Measurements from ENCODE around the gene PKN3. TPM values are rescaled to one million over a fixed set of nuclear protein-coding genes. Genes with fewer than 3 reads are reported as not detected.

PKN3 gene
- total and polyA plus RNA-seq, 2 of the 13 experiments (the other 11 are each of a cell fraction or from before 2014, with no cell fraction given): 10.5 to 13.2 TPM

- in situ Hi-C loops (cut with HindIII; ENCODE audit: extremely low pct_ligation_motif_present, low pct_unique_long_range_greater_than_20kb): no loop called here
- FAIRE-seq: no peak
- 97% methylated on average over 4 of the region's 5 CpGs for WGBS (ENCODE audit: low lambda C conversion rate)
Measured at GRCh38 chr9:128729302-128729701, 27.0 kb downstream of the PKN3 start.

More at GRCh38 chr9:128729302-128729701, 27.0 kb downstream of the PKN3 start:
- no peaks in the 10 kb centered on the region for H3K9me3 ChIP-seq (ENCODE audit: low read length)
- no peak overlapping the region for H3K4me2 ChIP-seq (ENCODE audit: low read depth, low read length)
- no peak overlapping the region for H3K9ac ChIP-seq (ENCODE audit: insufficient read depth, low read depth, low read length)
- no TSS peak for BruUV-seq (replicated peaks)
- H3K27me3 ChIP-seq (ENCODE audit: control insufficient read depth in 1 of 2, insufficient read depth in 2 of 2, low read length in 2 of 2): no peaks in the 10 kb centered on the region
- ATAC-seq: no peak
- peaks cover 42% of the 10 kb centered on the region for H3K4me1 ChIP-seq (ENCODE audit: insufficient read depth, low read length)
- H3K4me3 ChIP-seq (replicated peaks in 1 of 3; ENCODE audit: insufficient read depth in 1 of 3, low read depth in 2 of 3, low read length in 3 of 3): no peak overlapping the region
- POLR2A ChIA-PET: no interaction called here
- H4K20me1 ChIP-seq (ENCODE audit: insufficient read depth, low read length): no peaks in the 10 kb centered on the region
- no peaks in the 10 kb centered on the region for H3K36me3 ChIP-seq (replicated peaks in 1 of 2; ENCODE audit: control insufficient read depth in 1 of 2, insufficient read depth in 2 of 2, low read length in 2 of 2)
- no peak overlapping the region for H3K27ac ChIP-seq (ENCODE audit: extremely low read length, insufficient read depth, low read length)
- DNase-seq (ENCODE audit: low spot score): no peak
- CTCF ChIA-PET (ENCODE audit: low intra/inter-chr PET ratio, low total read pairs): no interaction called here
- TF ChIP-seq SNAPC2 (CRISPR knock-in tag; IDR thresholded peaks at IDR 0.05) (no peak), ZNF234 (CRISPR knock-in tag; conservative IDR thresholded peaks at IDR 0.05) (no peak), JUNB (CRISPR knock-in tag; IDR thresholded peaks at IDR 0.05; ENCODE audit: borderline replicate concordance) (no peak), ZGPAT (CRISPR knock-in tag; IDR thresholded peaks at IDR 0.05) (no peak), PRDM10 (CRISPR knock-in tag; IDR thresholded peaks at IDR 0.05; ENCODE audit: low read depth) (no peak)
- H2AFZ ChIP-seq (ENCODE audit: low read length): no peak overlapping the region
- intact Hi-C loops (cut with micrococcal nuclease; ENCODE audit: unreplicated experiment): no loop called here
- H3K79me2 ChIP-seq (ENCODE audit: insufficient read depth, low read length): peaks cover 3% of the 10 kb centered on the region
